LNCAP (cell line): ENCODE measurements around the gene PRMT1.

Experiments used
- TF ChIP-seq, protein P1 (sequence below): fragments of 450-650 bp; IDR thresholded peaks from 2 replicates; pipeline ENCODE4 v1.5.1; 2017; ENCODE audit warnings: mild to moderate bottlenecking

PRMT1 gene

DNA sequence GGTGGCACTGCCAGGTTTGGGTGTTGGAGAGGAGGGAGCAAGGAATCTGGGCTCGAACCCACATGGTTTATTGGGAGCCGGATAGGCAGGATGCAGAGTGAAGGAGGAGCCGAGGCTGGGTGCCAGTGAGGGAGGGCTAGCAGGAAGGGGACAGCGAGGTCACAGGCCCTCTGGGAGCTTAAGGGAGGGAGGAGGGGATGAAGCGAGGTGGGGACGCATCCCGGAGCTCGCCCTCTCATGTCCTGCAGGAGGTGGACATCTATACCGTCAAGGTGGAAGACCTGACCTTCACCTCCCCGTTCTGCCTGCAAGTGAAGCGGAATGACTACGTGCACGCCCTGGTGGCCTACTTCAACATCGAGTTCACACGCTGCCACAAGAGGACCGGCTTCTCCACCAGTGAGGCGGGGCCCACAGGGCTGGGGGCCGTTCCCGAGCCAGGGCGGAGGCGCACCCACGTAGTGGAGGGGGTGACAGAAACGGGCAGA, 8.8 kb downstream of the PRMT1 start:
- TF ChIP-seq, protein P1, sequence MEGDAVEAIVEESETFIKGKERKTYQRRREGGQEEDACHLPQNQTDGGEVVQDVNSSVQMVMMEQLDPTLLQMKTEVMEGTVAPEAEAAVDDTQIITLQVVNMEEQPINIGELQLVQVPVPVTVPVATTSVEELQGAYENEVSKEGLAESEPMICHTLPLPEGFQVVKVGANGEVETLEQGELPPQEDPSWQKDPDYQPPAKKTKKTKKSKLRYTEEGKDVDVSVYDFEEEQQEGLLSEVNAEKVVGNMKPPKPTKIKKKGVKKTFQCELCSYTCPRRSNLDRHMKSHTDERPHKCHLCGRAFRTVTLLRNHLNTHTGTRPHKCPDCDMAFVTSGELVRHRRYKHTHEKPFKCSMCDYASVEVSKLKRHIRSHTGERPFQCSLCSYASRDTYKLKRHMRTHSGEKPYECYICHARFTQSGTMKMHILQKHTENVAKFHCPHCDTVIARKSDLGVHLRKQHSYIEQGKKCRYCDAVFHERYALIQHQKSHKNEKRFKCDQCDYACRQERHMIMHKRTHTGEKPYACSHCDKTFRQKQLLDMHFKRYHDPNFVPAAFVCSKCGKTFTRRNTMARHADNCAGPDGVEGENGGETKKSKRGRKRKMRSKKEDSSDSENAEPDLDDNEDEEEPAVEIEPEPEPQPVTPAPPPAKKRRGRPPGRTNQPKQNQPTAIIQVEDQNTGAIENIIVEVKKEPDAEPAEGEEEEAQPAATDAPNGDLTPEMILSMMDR: no peak

DNA sequence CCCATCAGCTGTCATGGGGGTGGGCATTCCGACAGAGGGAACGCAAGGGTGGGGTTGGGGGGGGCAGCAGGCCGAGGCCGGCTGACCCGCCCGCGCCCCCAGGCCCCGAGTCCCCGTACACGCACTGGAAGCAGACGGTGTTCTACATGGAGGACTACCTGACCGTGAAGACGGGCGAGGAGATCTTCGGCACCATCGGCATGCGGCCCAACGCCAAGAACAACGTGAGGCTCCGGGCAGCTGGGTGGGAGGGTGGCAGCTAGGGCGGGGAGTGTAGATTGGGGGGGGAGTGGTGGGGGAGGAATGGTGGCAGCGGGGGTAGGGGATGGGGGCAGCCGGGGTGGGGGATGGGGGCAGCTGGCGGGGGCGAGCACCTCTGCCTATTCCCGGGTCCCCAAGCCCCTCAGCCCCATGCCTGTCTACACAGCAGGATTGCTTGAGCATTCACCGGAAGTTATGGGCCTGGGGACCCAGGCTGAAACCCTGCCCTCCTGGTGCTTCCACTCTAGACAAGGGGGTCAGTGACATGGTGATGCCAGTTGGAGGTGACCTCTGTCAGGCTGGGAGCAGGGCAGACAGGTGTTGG, 9.5 kb downstream of the PRMT1 start:
- TF ChIP-seq, protein P1: no peak

DNA sequence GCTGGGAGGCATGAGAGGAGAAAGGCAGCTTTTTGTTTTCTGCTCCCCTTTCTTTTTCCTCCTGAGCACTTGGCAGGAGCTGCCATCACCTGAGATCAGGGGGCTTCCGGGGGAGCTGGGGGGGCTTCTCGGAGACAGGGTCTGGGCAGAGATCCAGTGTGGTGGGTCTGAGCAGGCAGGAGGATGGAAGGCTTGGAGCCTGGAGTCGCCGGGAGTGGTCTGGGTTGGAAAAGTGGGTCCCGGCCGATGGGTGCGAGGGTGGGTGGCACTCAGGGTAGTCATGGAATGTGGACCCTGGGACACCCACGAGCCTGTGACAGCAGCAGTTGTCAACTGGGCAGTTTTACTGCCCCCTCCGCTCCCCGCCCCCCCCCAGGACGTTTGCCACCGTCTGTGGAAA, 10.1 kb downstream of the PRMT1 start:
- TF ChIP-seq, protein P1: no peak

DNA sequence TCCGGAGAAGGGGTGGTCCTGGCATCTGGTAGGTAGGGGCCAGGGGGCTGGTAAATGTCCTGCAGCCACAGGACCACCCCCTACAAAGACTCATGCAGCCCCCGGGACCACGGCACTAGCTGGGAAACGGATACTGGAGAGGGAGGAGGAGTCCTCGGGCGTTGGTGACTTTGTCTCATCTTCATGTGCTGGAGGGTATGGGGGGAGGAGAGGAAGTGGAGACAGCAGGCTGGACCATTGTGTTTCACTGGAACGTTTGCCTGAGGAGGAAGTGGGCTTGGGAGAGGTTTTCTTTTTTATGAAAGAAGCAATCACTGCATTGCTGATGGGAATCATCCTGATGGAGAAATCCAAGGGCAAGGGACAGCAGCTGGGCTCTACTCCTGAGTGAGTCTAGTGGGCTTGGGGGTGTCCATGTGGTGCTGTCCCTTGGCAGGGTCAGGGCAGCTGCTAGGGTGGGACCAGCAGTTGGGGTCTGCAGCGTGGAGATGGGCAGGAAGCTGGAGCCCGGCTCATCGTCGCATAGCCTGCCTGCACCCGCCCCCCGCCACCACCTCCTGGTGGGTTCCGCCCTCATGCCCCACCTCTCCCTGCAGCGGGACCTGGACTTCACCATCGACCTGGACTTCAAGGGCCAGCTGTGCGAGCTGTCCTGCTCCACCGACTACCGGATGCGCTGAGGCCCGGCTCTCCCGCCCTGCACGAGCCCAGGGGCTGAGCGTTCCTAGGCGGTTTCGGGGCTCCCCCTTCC, 10.7 kb downstream of the PRMT1 start:
- TF ChIP-seq, protein P1: no peak

DNA sequence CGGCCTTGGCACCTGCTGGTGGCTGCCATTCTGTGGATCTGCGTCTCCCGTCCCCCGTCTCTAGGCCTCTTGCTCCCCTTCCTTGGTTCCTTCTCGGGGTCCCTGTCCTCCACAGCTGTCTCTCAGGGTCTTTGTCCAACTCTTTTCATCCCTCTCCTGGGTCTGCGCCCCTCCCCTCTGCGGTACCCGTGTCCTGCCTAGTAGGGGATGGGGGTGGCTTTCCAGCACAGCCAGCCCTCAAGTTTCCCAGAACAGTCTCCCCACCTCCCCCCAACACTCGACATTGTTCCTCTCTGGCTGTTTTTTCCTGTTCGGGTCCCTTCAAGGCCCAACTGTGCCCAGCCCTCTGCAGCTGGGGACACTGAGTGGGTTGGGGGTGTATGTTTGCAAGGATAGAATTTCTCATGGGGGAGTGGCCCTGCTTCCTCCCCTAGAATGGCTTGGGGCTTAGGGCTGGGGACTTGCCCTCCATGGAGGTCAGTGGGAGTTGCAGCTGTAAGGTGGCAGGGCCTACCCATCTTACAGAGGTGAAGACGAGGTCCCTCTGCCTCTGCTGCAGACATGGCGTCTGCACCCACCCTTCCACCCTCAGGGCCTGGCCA, 11.6 kb downstream of the PRMT1 start:
- TF ChIP-seq, protein P1: no peak

DNA sequence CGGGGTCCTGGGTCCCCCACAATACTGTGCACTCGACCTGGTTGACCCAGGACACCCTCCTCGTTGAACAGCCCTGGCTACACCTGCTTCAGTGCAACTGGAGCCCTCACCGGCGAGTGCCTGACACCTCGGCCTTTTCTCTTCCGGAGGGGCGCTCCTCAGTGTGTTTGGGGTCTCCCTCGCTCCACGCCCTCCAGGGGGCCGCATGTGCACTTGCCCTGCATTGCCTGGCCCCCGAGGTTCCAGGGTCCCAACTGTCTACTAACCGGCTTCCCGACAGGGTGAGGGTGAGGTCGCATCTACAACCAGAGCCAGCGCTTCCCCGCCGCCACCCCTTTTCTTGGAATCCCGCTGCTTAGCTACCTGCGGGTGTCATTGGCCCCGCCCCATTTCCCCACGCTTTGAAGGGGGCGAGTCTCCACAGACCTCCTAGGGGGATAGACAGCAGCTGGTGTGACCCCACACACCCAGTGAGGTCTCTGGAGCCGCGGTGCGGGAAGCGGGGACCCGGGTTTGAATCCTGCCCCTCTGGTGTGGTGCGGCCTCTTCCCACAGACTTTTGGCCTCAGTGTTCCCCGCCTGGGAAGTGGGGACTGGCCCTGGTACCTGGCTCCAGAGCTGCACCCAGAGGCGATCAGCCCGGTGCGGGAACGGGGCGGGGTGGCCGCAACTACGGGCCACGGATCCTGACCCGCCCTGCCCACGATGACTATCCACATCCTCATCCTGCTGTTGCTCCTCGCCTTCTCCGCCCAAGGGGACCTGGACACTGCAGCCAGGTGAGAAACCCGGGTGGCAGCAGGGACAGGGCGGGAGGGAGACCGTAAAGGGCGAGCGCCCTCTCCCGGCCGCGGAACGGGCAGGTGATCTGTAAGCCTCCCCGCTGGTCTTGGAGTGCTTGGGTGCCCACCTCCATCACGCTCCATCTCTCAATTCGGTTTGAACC, 12.3 kb downstream of the PRMT1 start, which contains the start of gene ADM5:
Gene ADM5, plus strand, starts transcription at position 462 of the 946 bp plus-strand sequence. Its CDS starts 244 bp downstream, at position 706.
- TF ChIP-seq, protein P1: peak; percentile 44
